Type B pancreatic cell (in vitro differentiated cells): ENCODE results near the gene LRRC15. TPM values are rescaled to one million over a fixed set of nuclear protein-coding genes. Genes with fewer than 3 reads are reported as not detected.

Experiments used
- DNase-seq: peaks from one replicate; pipeline ENCODE4 v3.0.0; 2021; ENCODE audit warnings: mixed read lengths; ENCODE audit not compliant: unreplicated experiment; ENCODE audit errors: extremely low spot score
- H3K27ac Mint-ChIP-seq: 2 replicates; pipeline ENCODE4 v1.8.0; 2021; ENCODE audit warnings: mild to moderate bottlenecking, mixed read lengths
- H3K27me3 Mint-ChIP-seq: 2 replicates; pipeline ENCODE4 v1.8.0; 2021; ENCODE audit warnings: mixed read lengths
- H3K36me3 Mint-ChIP-seq: 2 replicates; pipeline ENCODE4 v1.8.0; 2021; ENCODE audit warnings: mixed read lengths
- H3K4me1 Mint-ChIP-seq: one replicate; pipeline ENCODE4 v1.8.0; 2021; ENCODE audit warnings: mixed read lengths; ENCODE audit not compliant: unreplicated experiment
- H3K4me3 Mint-ChIP-seq: 2 replicates; pipeline ENCODE4 v1.8.0; 2021; ENCODE audit warnings: mild to moderate bottlenecking, mixed read lengths
- H3K9me3 Mint-ChIP-seq: 2 replicates; pipeline ENCODE4 v1.8.0; 2021; ENCODE audit warnings: mixed read lengths
- long read RNA-seq: library from polyadenylated mRNA; unstranded; transcript quantifications from one replicate; pipeline ENCODE4 v2.0.0, GENCODE V29; 2020
- total RNA-seq: library from RNA; stranded (reverse); gene quantifications from 2 replicates; pipeline ENCODE4 v1.2.1, GENCODE V29; 2021; ENCODE audit warnings: low replicate concordance
- TF ChIP-seq, protein P1 (sequence below): fragments of 200-600 bp; sonication (generic); conservative IDR thresholded peaks from 2 replicates; pipeline ENCODE4 v1.5.0; 2021; ENCODE audit warnings: antibody characterized with exemption, mild to moderate bottlenecking

LRRC15 gene
- total RNA-seq = 0.05 and 0.07 TPM in 2 replicates
- long read RNA-seq = 0 reads

- no peak within 1 kb of the TSS for H3K27ac Mint-ChIP-seq
- TF ChIP-seq, protein P1, sequence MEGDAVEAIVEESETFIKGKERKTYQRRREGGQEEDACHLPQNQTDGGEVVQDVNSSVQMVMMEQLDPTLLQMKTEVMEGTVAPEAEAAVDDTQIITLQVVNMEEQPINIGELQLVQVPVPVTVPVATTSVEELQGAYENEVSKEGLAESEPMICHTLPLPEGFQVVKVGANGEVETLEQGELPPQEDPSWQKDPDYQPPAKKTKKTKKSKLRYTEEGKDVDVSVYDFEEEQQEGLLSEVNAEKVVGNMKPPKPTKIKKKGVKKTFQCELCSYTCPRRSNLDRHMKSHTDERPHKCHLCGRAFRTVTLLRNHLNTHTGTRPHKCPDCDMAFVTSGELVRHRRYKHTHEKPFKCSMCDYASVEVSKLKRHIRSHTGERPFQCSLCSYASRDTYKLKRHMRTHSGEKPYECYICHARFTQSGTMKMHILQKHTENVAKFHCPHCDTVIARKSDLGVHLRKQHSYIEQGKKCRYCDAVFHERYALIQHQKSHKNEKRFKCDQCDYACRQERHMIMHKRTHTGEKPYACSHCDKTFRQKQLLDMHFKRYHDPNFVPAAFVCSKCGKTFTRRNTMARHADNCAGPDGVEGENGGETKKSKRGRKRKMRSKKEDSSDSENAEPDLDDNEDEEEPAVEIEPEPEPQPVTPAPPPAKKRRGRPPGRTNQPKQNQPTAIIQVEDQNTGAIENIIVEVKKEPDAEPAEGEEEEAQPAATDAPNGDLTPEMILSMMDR = no peak
- H3K4me1 Mint-ChIP-seq = peaks cover 29% of the 10 kb centered on the region
- H3K9me3 Mint-ChIP-seq = no peaks in the 10 kb centered on the region
- peaks cover 37% of the 10 kb centered on the region for H3K27me3 Mint-ChIP-seq
- no peak for DNase-seq
- no peak within 1 kb of the TSS for H3K4me3 Mint-ChIP-seq
- no peaks in the 10 kb centered on the region for H3K36me3 Mint-ChIP-seq
Observed at GRCh38 chr3:194369522-194370279, at the start of gene LRRC15. LRRC15 (minus strand) TSS chr3:194369743; CDS start chr3:194361043, 8,700 bp downstream.

DNA sequence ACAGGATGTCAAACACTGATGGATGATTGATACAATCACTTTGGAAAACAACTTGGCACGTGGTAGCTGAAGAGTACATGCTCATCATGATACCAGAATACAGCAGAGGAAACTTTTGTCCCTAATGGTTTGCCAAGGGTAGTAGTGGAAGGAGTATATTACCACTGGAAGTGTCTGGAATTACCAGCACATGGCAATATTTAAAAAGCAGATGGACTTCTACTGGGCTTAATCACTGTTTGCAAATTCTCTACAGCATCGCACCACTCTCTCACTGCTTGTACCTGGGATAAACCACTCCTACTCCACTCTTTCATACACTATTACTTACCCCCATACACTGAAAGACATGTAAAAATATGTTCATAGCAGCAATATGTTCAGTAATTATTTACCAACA lies 49.1 kb upstream of the LRRC15 start:
- H3K9me3 Mint-ChIP-seq = no peaks in the 10 kb centered on the region
- H3K4me1 Mint-ChIP-seq = no peaks in the 10 kb centered on the region
- H3K36me3 Mint-ChIP-seq = peaks cover 23% of the 10 kb centered on the region
- H3K27ac Mint-ChIP-seq = no peak overlapping the region
- no peak overlapping the region for H3K4me3 Mint-ChIP-seq
- DNase-seq = no peak
- TF ChIP-seq, protein P1 = no peak
- H3K27me3 Mint-ChIP-seq = no peaks in the 10 kb centered on the region

GRCh38 chr3:194407423-194407822 lies 37.9 kb upstream of the LRRC15 start:
- H3K36me3 Mint-ChIP-seq = peaks cover 5% of the 10 kb centered on the region
- no peak for DNase-seq
- H3K27me3 Mint-ChIP-seq = no peaks in the 10 kb centered on the region
- TF ChIP-seq, protein P1 = no peak
- H3K4me1 Mint-ChIP-seq = peaks cover 4% of the 10 kb centered on the region
- H3K9me3 Mint-ChIP-seq = no peaks in the 10 kb centered on the region
- no peak overlapping the region for H3K27ac Mint-ChIP-seq
- no peak overlapping the region for H3K4me3 Mint-ChIP-seq

- no peak for DNase-seq
- TF ChIP-seq, protein P1 = no peak
- H3K27ac Mint-ChIP-seq = no peak overlapping the region
- peaks cover 9% of the 10 kb centered on the region for H3K4me1 Mint-ChIP-seq
- no peaks in the 10 kb centered on the region for H3K9me3 Mint-ChIP-seq
- H3K4me3 Mint-ChIP-seq = no peak overlapping the region
- H3K27me3 Mint-ChIP-seq = no peaks in the 10 kb centered on the region
- H3K36me3 Mint-ChIP-seq = no peaks in the 10 kb centered on the region
Observed at GRCh38 chr3:194405766-194406165, 36.2 kb upstream of the LRRC15 start.

DNA sequence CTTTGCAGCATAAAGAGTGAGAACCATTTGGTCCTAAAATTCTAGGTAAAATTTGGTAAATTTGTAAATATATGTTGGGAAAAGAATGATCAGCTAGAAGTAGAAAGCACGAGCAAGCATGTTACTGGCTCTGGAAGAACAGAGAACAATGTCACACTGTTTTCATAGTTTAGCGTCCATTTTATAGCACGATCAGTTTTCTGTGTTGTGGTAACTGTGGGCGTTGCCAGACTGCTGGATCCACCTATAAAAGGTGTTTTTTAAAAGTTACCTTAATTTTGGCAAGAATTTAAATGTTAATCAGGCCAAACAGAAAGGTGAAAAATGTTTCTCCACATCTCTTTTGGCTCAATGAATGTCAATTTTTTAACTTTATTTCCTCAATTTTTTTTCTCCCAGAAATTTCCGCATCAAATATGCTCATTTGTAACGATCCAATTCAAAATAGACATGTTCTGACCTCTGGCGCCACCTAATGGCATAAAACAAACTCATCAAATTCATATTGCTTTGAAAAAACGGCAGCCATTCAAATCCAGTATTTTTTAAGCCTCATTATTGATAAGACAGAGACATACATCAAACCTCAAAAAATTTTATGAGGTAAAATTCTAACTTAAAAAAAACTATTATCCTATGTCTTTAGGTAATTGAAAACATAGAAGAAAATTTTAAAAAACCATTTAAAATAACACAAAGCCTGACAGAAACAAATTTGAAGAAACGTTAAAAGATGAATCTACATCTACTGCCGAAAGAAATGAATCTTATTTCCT lies 35.0 kb upstream of the LRRC15 start:
- Mint-ChIP-seq H3K27me3 (no peaks in the 10 kb centered on the region), H3K9me3 (no peaks in the 10 kb centered on the region), H3K4me1 (peaks cover 9% of the 10 kb centered on the region), H3K4me3 (no peak overlapping the region), H3K36me3 (no peaks in the 10 kb centered on the region), H3K27ac (no peak overlapping the region)
- TF ChIP-seq, protein P1 = peak; percentile 90
- no peak for DNase-seq
